HCT116 (cell line): ENCODE measurements around the gene MPPED1. TPM values are rescaled to one million over a fixed set of nuclear protein-coding genes. Genes with fewer than 3 reads are reported as not detected.

Experiments
- ATAC-seq: fragments of 200-7000 bp; cut with Tn5 transposase; 2 replicates; pipeline ENCODE4 v1.9.1; 2020; ENCODE audit warnings: mild to moderate bottlenecking, moderate library complexity
- BruUV-seq: library from RNA; stranded (reverse); fragments of 400-500 nt; replicated peaks from 2 replicates; lab custom pipeline; 2021; lab: Mats Ljungman, UMichigan
- CTCF ChIA-PET: fragments of 300-600 bp; sonication (Branson Sonifier 250); formaldehyde crosslinking; loops from one replicate; lab custom pipeline; 2021; ENCODE audit warnings: antibody characterized with exemption; lab: Charles Lee
- POLR2A ChIA-PET: fragments of 300-600, 350-600 bp; sonication (Branson Sonifier 250); formaldehyde crosslinking; loops from one replicate; lab custom pipeline; 2021; ENCODE audit warnings: antibody characterized with exemption; lab: Charles Lee
- RAD21 ChIA-PET, 2 experiments: fragments of 300-600 bp; sonication (Branson Sonifier 250); formaldehyde crosslinking; loops; one replicate each; lab custom pipeline; 2023; ENCODE audit warnings: low total read pairs in 2 of 2; ENCODE audit not compliant: uncharacterized antibody in 2 of 2, unreplicated experiment in 2 of 2, low non-redundant PET in 1 of 2; lab: Charles Lee
- DNase-seq: peaks from one replicate; pipeline ENCODE4 v3.0.0-alpha.2; 2010; ENCODE audit warnings: low read depth, low spot score
- H2AFZ ChIP-seq: fragments of 200-600 bp; shearing (Covaris generic), sonication (generic); 2 replicates; pipeline ENCODE4 v1.6.1; 2017; ENCODE audit warnings: low read depth, mixed run types, mixed read lengths, antibody characterized with exemption, low read length; ENCODE audit not compliant: poor library complexity, severe bottlenecking
- H3K27ac ChIP-seq: 2 replicates; pipeline ENCODE4 v1.5.1; 2012; ENCODE audit warnings: low read depth, low read length
- H3K27me3 ChIP-seq: fragments of 200-600 bp; sonication (generic); 2 replicates; pipeline ENCODE4 v1.6.1; 2016; ENCODE audit warnings: mixed run types, low read length, mixed read lengths; ENCODE audit not compliant: insufficient read depth
- H3K36me3 ChIP-seq, 2 experiments: fragments of 200-500 bp in 1 of 2; fragments of 200-600 bp in 1 of 2; sonication (Bioruptor generic) in 1 of 2; sonication (generic) in 1 of 2; 2 replicates each; pipeline versions ENCODE4 v1.5.1 to v1.6.1; 2014 to 2016; ENCODE audit warnings: low read length in 2 of 2, inconsistent platforms in 1 of 2, mixed read lengths in 1 of 2, mixed run types in 1 of 2; ENCODE audit not compliant: insufficient read depth in 2 of 2, control insufficient read depth in 1 of 2
- H3K4me1 ChIP-seq, 2 experiments: fragments of 200-600 bp in 1 of 2; sonication (generic) in 1 of 2; 2 replicates each; pipeline versions ENCODE4 v1.5.1 to v1.6.1; 2012 to 2017; ENCODE audit warnings: low read length in 2 of 2, inconsistent platforms in 1 of 2, mild to moderate bottlenecking in 1 of 2, mixed read lengths in 1 of 2, mixed run types in 1 of 2, moderate library complexity in 1 of 2; ENCODE audit not compliant: insufficient read depth in 2 of 2, control insufficient read depth in 1 of 2
- H3K4me2 ChIP-seq: fragments of 200-600 bp; sonication (generic); 2 replicates; pipeline ENCODE4 v1.6.1; 2017; ENCODE audit warnings: mixed run types, low read length, mixed read lengths
- H3K4me3 ChIP-seq, 2 experiments: fragments of 200-600 bp in 1 of 2; sonication (generic) in 1 of 2; replicated peaks in 1 of 2; 2 replicates each; pipeline ENCODE4 v1.5.1; 2011 to 2016; ENCODE audit warnings: low read length in 2 of 2, control low read depth in 1 of 2, low read depth in 1 of 2, mild to moderate bottlenecking in 1 of 2, mixed read lengths in 1 of 2, mixed run types in 1 of 2
- H3K79me2 ChIP-seq: fragments of 200-600 bp; sonication (generic); 2 replicates; pipeline ENCODE4 v1.6.1; 2017; ENCODE audit warnings: mild to moderate bottlenecking, mixed run types, low read length, moderate library complexity, mixed read lengths; ENCODE audit not compliant: insufficient read depth
- H3K9ac ChIP-seq: fragments of 200-600 bp; sonication (generic); 2 replicates; pipeline ENCODE4 v1.6.1; 2016; ENCODE audit warnings: low read length, mixed read lengths
- H3K9me2 ChIP-seq: fragments of 200-600 bp; sonication (generic), shearing (Covaris generic); 2 replicates; pipeline ENCODE4 v1.6.1; 2017; ENCODE audit warnings: mixed run types, mild to moderate bottlenecking, moderate library complexity; ENCODE audit not compliant: insufficient read depth
- H3K9me3 ChIP-seq, 2 experiments: fragments of 200-500 bp in 1 of 2; fragments of 200-600 bp in 1 of 2; sonication (Bioruptor generic) in 1 of 2; sonication (generic) in 1 of 2; 2 replicates each; pipeline ENCODE4 v1.6.1; 2014 to 2017; ENCODE audit warnings: low read length in 2 of 2, mixed read lengths in 2 of 2, inconsistent platforms in 1 of 2, low read depth in 1 of 2, mild to moderate bottlenecking in 1 of 2, mixed run types in 1 of 2, moderate library complexity in 1 of 2; ENCODE audit not compliant: control insufficient read depth in 1 of 2, insufficient read depth in 1 of 2
- H4K20me1 ChIP-seq: fragments of 200-600 bp; sonication (generic), shearing (Covaris generic); 2 replicates; pipeline ENCODE4 v1.6.1; 2017; ENCODE audit warnings: mixed run types, mild to moderate bottlenecking, moderate library complexity; ENCODE audit not compliant: insufficient read depth
- ATF3 ChIP-seq: IDR thresholded peaks from 2 replicates; pipeline ENCODE4 v1.6.1; 2012
- CTCF ChIP-seq, 3 experiments: fragments of 200-600 bp in 1 of 3; sonication (generic) in 1 of 3; IDR thresholded peaks in 2 of 3; conservative IDR thresholded peaks in 1 of 3; 2 replicates each; pipeline ENCODE4 v1.5.1; 2012 to 2017; ENCODE audit warnings: low read depth in 2 of 3, low read length in 2 of 3, antibody characterized with exemption in 1 of 3, borderline replicate concordance in 1 of 3, control low read depth in 1 of 3, mild to moderate bottlenecking in 1 of 3, mixed read lengths in 1 of 3, mixed run types in 1 of 3, moderate library complexity in 1 of 3; ENCODE audit not compliant: insufficient read depth in 1 of 3
- EGR1 ChIP-seq: IDR thresholded peaks from 2 replicates; pipeline ENCODE4 v1.6.1; 2012; ENCODE audit warnings: low read depth
- ELF1 ChIP-seq: IDR thresholded peaks from 2 replicates; pipeline ENCODE4 v1.6.1; 2012; ENCODE audit warnings: low read depth, borderline replicate concordance
- EZH2 ChIP-seq: fragments of 200-600 bp; sonication (generic); IDR thresholded peaks from 2 replicates; pipeline ENCODE4 v1.6.1; 2017; ENCODE audit warnings: antibody characterized with exemption, mixed run types
- EZH2phosphoT487 ChIP-seq: fragments of 200-600 bp; IDR thresholded peaks from 2 replicates; pipeline ENCODE4 v1.6.1; 2018; ENCODE audit warnings: antibody characterized with exemption, borderline replicate concordance
- FOSL1 ChIP-seq: IDR thresholded peaks from 2 replicates; pipeline ENCODE4 v1.6.1; 2012; ENCODE audit warnings: low read depth
- JUND ChIP-seq: IDR thresholded peaks from 2 replicates; pipeline ENCODE4 v1.6.1; 2012
- MAX ChIP-seq: IDR thresholded peaks from 2 replicates; pipeline ENCODE4 v1.6.1; 2012
- POLR2A ChIP-seq: IDR thresholded peaks from 2 replicates; pipeline ENCODE4 v1.7.0; 2011; ENCODE audit warnings: borderline replicate concordance; ENCODE audit not compliant: insufficient read depth, insufficient read length; ENCODE audit errors: extremely low read depth
- POLR2AphosphoS5 ChIP-seq: IDR thresholded peaks from 2 replicates; pipeline ENCODE4 v1.6.1; 2011; ENCODE audit warnings: mild to moderate bottlenecking, low read depth, low read length, moderate library complexity
- RAD21 ChIP-seq: IDR thresholded peaks from 2 replicates; pipeline ENCODE4 v1.6.1; 2012; ENCODE audit warnings: low read depth, mild to moderate bottlenecking
- REST ChIP-seq: IDR thresholded peaks from 2 replicates; pipeline ENCODE4 v1.6.1; 2012; ENCODE audit warnings: low read depth
- SP1 ChIP-seq: IDR thresholded peaks from 2 replicates; pipeline ENCODE4 v1.6.1; 2012; ENCODE audit warnings: low read depth
- TCF7L2 ChIP-seq: IDR thresholded peaks from 2 replicates; pipeline ENCODE4 v1.7.0; 2011; ENCODE audit warnings: borderline replicate concordance, inconsistent platforms; ENCODE audit not compliant: insufficient read depth, insufficient read length; ENCODE audit errors: extremely low read depth
- YY1 ChIP-seq: IDR thresholded peaks from 2 replicates; pipeline ENCODE4 v1.6.1; 2011; ENCODE audit warnings: low read length, low read depth, moderate library complexity, mild to moderate bottlenecking; ENCODE audit not compliant: insufficient replicate concordance; ENCODE audit errors: extremely low read depth
- ZNF274 ChIP-seq: fragments of 200-500 bp; sonication (Bioruptor generic); IDR thresholded peaks from 2 replicates; pipeline ENCODE4 v1.6.1; 2014; ENCODE audit warnings: mild to moderate bottlenecking, low read depth, low read length, inconsistent platforms
- intact Hi-C: fragments of 100-400 bp; cut with micrococcal nuclease; formaldehyde crosslinking; loops from 2 replicates; pipeline ENCODE4 v1.10.0; 2022
- total RNA-seq: library from RNA; stranded (reverse); gene quantifications from one replicate; pipeline ENCODE4 v1.2.1, GENCODE V29; 2021; ENCODE audit not compliant: unreplicated experiment

The MPPED1 gene
- total RNA-seq, 1 experiment from 2014 or later = not detected

GRCh38 chr22:43512279-43512678, 100.5 kb downstream of the MPPED1 start (continued):
- no peak for TF ChIP-seq CTCF (IDR thresholded peaks at IDR 0.05 in 2 of 3, conservative IDR thresholded peaks at IDR 0.05 in 1 of 3; ENCODE audit: borderline replicate concordance in 1 of 3, insufficient read depth in 1 of 3, low read depth in 2 of 3, low read length in 2 of 3)
- TF ChIP-seq POLR2A = no peak
- TF ChIP-seq ATF3 = no peak
- TF ChIP-seq REST = no peak
- TF ChIP-seq RAD21 = no peak
- no peak for TF ChIP-seq JUND
- no peak for TF ChIP-seq POLR2AphosphoS5
- TF ChIP-seq EZH2phosphoT487 = no peak

- Histone ChIP-seq H3K27ac (no peak overlapping the region), H3K9me3 (no peaks in the 10 kb centered on the region), H3K79me2 (no peaks in the 10 kb centered on the region), H3K4me1 (no peaks in the 10 kb centered on the region), H3K4me2 (no peak overlapping the region), H3K9ac (no peak overlapping the region), H4K20me1 (no peaks in the 10 kb centered on the region), H3K27me3 (peaks cover 5% of the 10 kb centered on the region; the same call in 1 of the 2 replicates), H2AFZ (no peak overlapping the region), H3K4me3 (no peak overlapping the region), H3K36me3 (no peaks in the 10 kb centered on the region), H3K9me2 (no peaks in the 10 kb centered on the region)
- RAD21 ChIA-PET = no interaction called here
- intact Hi-C loops = no loop called here
- CTCF ChIA-PET = interaction anchor here (0.6 kb wide), 1 partner anchor 80 kb away, joined by 3 read pairs; no protein-coding TSS in a partner anchor
- POLR2A ChIA-PET = no interaction called here
- DNase-seq = no peak
- ATAC-seq = no peak
- BruUV-seq = no TSS peak
- TF ChIP-seq JUND (no peak), MAX (no peak), TCF7L2 (no peak), EZH2 (no peak), ZNF274 (no peak), SP1 (no peak), YY1 (no peak), FOSL1 (no peak), ELF1 (no peak), EZH2phosphoT487 (no peak), EGR1 (no peak)
Measured at GRCh38 chr22:43514476-43515157, 102.8 kb downstream of the MPPED1 start.
